SW 1271 (cell line): ENCODE measurements around the gene EBPL.

Experiments used
- DNase-seq, 2 experiments: peaks; one replicate each; lab custom pipeline; 2025; lab: John Stamatoyannopoulos, UW

EBPL gene

DNA sequence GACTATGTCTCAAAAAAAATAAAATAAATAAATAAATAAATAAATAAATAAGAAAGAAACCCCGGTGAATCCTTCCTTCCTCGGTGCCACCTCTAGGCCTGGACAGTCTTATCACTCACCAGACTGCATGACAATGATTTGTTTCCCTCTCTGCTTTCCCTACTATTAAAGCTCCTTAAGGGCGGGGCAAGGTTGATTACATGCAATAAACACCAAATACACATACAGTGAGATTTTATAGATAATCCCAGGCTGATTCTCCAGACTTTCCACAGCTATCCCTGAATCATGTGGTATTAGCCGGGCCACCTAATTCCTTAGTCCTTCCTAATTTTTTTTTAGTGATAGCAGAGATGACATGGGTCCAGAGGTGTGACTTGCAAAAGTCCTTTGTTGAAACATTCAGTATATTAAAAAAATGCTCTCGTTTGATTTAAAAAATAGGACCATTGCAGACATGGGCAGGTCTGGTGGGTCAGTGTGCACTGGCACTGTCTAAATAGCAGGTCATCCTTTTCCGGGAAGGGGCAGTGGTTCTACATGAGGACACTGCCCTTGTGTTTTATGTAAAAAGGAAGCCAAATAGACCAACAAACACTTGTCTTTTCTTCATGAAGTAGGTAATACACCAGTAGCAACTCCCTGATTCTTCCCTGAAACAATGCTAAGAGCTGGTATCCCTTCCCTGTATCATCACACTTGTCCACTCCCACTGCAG lies 14.5 kb downstream of the EBPL start:
- no peak for DNase-seq

DNA sequence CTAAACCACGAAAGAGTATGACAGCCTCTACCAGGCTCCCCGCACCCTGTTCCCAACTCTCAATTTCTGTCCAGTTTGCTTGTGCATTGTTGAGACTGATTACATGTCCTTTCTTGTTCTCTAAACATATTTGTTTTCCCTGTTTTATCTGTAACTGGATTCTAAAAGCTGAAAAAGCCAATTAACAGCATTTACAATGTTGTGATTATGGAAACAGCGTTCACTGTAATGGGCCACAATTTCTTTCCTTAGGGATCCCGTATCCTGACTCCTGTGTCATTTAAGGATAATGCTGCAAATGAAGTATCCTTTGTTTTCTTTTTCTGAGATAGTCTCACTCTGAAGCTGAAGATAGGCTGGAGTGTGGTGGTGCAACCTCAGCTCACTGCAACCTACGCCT lies 20.5 kb downstream of the EBPL start:
- no peak for DNase-seq

DNA sequence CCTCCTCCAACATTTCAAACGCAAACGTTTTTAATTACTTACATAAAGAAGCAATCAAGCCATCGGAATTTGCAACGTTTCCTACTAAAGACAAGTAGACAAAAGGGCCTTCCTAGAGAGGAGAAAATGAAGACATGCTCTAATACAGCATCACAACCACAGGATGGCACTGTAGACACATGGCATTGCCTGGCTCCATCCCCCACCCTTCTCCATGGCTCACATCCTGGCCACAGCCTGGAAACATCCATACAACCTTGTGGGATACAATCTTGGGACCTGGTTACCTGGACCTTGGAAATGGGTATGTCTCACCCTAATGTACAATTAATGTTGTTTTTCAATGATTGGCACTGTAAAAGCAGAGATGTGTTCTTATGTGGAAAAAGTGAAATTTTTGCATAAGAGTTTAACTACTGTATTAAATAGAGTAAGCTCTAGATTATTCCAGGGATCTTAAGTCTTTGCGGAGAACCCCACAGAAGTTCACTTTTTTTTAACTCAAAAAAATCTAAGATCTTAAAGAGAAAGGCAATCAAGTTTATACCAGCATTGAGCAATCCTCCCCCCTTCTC lies 21.5 kb downstream of the EBPL start:
- peak in 1 of 2 experiments; percentile 68 for DNase-seq

DNA sequence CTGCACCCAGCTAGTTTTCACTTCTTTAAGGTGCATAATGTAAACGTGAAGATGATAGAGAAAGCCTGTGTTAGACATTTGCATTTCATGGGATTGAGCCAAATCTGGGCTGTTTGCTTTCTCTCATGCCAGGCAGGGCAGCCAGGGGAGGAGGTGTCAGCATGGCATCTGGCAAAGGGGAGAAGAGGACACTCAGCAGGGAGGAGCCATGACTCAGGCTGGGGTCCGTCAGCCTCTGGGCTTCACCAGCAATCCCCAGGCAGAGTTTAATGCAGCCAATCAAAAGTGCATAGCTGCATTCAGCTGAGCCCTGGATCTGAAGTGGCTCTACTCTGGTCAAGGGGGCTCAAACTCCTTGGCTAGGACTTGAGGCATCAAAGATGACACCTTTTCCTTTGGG lies 23.5 kb downstream of the EBPL start:
- no peak for DNase-seq

DNA sequence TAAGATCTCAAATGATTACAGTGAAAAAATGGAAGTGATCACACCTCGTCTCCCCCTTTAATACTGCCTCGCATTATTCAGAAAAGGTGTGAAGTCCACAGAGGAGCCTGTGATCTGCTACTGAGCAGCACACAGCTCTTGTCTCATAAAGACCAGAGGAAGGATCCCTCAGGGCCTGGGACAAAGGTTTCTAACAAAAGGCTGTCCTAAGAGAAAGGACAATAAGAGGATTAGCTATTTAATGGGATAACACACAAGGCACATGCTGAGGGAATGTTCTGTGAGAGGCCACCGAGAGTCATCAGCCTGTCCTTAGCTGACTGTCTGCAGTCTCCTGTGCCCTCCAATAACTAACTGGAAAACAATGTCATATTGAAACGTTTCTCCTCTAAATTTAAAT lies 26.7 kb downstream of the EBPL start:
- DNase-seq, result no peak

DNA sequence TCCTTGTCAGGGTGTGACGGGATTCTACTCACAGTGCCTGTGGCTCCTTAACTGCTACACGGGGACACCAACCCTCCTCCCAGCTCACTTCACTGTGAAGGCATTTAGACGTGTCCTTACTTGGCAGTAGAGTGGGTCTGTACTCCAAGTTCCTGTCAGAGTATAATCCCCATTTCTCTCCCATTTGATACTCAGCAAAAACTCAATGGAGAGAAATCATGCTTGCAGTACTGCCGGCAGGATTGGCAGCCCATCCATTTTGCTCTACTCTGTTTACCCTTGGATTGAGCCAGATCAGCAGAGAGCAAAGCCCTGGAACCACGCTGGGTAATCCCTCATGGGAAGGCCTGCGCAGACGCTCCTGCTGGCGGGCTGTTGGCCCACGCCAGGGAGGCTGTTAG lies 34.0 kb downstream of the EBPL start:
- DNase-seq, result no peak

DNA sequence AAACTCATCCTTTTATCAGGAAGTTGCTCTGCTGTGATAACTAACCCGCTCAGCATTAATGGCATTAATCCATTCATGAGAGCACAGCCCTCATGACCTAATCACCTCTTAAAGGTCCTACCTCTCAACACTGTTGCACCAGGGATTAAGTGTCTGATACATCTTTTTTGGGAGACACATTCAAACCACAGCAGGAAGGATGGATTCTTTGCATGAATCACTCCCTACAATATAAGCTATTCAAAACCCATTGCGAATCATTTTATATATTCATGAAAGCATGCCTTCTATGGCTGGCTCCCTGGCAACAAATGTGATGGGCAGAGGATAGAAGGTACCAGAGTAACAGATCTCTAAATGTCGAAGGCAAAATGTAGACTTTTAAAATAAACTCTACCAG lies 35.4 kb downstream of the EBPL start:
- no peak for DNase-seq

DNA sequence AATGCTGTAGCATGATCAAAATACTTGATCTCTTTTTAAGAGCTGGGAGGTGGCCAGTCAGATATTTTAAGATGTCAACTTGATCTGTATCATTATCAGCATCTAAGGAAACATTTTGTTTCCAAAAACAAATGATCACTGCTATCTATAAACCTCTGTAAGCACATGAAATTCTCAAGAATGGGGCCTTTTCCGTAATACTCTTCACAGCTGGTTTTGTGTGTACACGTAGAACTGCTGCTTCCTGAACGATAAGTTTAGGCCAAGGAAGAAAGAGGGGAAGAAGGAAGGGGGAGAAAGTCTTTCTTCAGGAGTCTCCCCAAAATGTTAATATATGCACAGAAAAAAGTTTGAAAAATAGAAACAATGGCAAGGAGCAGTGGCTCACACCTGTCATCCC lies 37.3 kb downstream of the EBPL start:
- DNase-seq, result no peak

DNA sequence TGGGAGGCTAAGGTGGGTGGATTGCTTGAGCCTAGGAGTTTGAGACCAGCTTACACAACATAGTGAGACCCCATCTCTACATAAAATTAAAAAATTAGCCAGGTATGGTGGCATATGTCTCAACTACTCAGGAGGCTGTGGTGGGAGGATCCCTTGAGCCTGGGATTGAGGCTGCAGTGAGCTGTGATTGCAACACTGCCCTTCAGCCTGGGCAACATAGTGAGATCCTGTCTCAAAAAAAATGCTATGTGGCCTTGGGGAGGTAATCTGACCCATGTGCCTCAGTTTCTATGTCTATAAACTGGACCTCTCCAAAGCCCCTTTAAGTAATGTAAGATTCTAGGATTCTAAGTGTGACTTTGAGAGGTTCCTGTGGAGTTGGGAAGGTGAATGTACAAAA lies 37.8 kb downstream of the EBPL start:
- no peak for DNase-seq

DNA sequence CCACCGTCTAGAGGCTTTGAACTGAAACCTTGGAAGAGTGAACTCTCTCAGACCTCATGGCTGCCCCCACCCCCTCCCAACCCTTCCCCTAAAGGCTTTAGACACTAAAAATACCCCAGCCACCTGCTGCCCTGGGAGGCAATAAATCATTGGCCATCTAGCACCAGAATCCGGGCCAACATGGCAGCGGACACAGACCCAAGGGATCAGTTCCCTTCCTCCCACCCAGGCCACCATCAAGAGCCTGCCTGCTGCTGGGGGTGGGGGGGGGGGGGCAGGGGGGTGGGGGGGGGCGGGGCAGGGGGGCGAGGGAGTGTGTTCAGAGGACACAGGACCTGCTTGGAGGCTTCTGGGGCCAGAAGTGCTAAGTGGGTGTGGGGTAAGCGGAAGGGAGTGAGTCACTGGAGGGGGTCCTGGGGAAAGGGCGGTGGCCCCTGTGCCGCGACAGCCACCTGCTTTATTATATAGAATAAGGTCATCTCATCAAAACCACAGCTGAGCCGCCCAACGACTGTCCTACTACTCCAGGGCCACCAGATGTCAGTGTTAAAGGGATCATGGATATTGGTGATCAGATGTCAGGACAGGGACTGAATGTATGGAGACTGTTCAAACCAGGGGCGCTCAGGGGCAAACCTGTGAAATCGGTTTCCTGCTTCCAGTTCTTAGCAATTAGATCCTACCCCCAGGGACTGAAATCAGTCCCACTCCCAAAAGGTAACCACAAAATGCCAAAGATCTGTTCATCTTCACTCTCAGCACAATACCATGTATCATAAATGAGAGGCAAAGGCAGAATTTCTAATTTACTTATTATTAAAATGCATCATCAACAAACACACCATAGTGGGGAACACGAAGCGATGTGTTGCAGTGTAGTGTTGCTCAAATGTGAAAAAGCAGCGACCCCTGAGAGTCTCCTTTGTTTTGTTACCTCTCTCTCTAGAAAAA lies 38.7 kb downstream of the EBPL start:
- DNase-seq, result peak; percentile 30 to 62

DNA sequence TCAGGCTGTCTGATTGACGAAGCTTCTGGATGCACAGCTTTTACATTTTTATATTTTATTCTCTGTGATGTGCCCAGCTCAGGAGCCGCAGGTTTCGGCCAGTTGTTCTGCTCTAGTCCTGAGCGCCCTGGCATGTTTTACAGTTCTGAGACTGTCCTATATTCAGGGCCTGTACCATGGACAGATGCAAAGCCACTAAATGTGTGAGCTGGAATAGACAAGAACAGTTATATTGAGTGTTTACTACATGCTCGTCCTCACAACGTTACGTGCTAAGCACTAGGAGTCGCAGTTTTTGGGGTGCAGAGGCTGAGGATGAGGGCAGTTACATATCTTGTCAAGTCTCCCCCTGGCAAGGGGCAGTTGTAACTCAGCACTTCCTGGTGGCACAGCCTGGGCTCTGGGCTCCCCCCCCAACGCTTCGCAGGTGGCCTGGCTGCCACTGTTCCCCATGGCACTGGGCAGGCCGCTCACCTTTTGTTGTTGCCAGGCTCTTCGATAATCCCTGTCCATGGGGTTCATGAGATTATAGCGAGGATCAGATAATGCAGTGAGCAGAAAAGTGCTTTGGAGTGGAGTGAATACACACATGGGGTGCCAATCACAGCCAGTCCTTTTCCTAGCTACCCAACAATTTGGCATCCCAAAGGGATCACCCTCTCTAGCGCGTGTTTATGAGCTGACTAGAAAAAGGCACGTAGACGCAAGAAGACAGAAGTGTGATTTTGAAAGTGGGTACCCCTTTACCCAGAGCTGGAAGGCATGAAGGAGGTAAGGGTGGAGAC lies 39.5 kb downstream of the EBPL start:
- no peak for DNase-seq

DNA sequence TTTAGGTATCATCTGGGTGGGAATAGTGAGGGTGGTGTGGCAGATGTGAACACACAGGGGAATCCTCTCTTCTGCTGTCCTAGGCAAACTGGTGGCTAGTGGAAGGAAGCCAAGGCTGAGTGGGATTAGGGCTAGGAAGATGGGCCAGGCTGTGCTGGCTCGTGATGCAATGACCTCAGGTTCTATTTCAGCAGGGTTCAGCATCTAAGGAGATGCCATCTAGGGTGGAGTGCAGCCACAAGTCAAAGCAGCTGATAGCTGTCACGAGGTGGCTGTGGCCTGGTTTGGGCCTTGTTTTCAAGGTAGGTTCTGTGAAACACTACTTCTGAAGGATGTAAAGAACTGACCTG lies 41.3 kb downstream of the EBPL start:
- no peak for DNase-seq

DNA sequence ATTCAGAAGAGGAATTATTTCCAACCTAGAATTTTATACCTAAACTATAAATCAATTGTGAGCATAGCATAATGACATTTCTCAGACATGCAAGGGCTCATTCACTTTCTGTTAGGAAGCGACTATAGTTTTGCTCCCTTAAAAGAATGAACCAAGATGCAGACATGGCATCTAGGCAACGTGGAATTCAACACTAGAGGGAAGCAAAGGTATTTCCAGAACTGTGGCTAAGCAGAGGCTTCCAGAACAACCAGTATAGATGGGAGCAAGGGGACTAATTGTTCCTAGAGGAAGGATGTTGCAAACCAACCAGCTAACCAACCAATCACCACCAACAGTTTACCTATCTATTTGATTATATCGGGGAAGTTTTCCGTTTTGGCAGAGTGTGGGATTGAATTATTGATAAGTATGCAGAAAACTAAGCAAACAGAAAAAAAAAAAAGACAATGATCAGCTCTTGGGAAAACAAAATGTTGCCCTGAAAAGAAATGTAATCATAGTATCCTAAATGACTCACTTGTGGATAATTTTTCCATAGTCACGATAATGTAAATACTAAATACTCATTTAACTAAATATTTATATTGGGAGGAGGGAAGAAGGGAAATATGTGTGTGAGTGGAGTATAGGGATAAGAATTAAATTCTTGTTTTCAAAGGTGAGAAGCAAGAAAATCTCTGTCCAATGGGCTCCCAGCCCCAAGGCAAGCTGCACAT lies 41.9 kb downstream of the EBPL start:
- peak in 1 of 2 experiments; percentile 56 for DNase-seq

DNA sequence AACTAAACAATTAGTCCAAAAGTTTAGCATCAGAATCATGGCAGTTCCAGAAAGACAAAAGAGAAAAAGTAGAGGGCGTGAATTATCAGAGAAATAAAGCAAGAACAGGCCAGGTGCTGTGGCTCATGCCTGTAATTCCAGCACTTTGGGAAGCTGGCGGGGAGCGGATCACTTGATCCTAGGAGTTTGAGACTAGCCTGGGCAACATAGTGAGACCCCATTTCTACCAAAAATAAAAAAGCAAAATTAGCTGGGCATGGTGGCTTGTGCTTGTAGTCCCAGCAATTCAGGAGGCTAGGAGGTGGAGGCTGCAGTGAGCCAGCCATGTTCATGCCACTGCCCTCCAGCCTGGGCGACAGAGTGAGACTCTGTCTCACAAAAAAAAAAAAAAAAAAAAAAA lies 44.6 kb downstream of the EBPL start:
- no peak for DNase-seq

DNA sequence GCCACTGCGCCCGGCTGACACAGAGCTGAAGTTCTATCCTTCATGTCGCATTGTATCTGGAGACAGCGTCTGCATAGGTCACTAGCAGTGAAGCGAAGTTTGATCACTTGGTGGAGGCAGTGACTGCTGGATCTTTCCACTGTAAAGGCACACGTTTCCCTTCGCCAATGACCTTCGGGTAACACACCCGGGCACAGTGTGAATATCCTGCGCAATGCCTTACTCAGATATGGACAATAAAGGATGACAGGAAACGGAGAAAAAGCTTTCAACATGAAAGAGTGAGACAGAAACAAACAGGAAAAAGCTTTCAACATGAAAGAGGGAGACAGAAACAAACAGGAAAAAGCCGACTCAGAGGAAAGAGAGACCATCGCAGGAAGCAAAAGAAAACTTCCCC lies 45.8 kb downstream of the EBPL start:
- no peak for DNase-seq

DNA sequence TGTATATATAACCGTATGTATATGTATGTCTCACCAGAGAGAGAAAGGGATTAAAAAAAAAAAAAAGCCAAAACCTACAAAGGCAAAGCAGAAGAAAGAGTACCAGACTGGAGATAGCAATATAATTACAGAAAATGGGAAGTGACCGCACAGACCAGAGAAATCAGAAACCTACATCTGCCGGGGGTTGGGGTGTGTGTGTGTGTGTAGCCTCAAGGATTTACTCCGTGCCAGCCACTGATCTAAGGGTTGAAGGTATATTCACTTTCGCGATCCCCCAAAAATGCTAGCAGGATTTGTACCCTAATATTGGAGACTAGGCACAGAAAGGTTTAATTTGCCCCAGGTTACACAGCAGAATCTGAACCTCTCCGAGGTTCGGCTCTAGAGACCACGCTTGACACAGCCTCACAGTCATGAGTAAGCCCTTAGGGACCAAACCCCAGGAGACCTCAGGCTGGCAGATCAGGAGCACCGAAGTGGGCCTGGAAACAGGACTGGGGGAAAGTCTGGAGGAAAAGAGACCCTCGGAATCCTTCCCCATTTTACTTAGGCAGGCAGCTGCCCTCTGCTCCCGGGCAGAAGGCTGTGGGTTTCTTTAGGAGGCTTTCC lies 48.1 kb downstream of the EBPL start:
- no peak for DNase-seq

DNA sequence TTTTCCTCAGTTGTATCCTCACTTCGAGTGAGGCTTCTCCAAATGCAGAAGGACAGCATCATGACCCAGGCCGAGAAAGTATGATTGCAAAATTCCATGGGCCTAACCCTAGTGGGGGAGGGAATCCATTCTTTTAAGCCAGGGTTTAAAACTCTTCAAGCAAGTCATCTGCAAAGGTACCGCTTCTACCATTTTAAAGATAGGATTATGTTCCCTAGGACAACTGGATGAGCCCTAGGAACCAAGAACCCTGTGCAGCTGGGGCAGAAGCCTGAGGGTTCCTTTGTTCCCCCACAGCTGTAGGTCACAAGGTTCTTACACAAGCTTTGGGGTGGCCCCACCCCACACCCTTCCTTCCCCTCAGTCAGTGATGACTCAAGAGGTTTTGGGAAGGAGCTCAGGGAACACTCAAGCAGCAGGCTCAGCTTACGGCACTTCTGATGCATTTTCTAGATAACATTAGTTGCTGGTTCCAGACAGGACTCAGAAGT lies 49.4 kb downstream of the EBPL start:
- no peak for DNase-seq

DNA sequence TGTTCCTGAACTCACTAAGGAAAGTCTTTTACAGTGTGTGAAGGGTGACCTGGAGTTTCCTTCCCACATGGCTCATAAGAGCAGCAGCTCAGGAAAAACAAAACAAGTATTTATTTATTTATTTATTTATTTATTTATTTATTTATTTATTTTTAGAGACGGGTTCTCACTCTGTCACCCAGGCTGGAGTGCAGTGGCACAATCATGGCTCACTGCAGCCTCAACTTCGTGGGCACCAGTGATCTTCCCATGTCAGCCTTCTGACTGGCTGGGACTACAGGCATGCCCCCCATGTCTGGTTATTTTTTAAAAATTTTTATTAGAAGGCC lies 52.6 kb downstream of the EBPL start:
- no peak for DNase-seq

DNA sequence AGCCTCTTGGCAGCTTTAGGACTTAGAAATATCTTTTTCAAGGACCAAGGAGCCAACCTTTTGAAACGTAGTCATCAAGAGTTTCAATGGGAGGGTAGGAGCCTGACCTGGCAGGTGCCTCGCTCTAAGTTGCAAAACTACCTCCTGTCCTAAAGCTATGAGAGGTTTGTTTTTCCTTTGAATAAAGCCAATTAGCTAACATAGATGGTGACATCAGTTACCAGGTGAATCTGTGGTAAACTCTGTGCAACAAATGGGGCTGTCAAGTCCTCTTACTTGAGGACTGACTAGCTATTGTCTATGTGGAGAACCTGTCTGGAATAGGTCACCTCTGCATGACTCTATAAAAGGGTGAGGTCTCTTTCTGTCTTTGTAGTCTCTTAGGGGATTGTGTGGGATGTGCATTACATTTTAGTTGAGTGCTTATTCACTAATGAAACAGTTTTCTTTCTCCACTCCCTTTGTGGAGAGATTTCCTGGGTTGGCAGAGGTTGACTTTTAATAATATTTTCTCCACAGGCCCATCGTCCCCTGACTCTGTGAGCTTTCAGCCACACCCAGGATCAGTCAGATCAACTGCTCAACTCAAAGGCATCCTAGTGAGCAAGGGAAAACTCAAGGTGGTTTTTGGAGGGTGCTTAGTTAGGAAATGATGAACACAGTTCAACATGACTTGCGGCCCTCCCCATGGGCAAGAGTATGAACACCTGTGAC lies 53.1 kb downstream of the EBPL start:
- DNase-seq, result no peak

DNA sequence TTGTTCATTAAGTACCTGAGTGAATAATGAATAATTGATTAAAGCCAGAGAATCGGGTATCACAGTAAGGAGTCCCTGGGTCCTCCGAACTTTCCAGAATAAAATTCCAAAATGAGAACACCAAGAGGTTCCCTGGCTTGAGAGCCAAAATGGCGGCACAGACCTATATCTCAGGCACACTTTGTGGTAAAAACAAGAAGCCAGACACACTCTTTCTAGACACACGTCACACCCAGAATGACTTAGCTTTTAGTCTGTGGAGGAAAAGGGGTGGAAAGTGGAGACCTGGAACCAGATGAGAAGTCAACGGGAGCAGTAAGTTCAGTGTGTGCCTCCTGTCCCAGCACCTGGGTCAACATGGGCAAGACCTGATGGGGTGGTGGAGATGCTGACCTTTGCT lies 54.6 kb downstream of the EBPL start:
- no peak for DNase-seq
